HG02642 (cell line): Measurements from ENCODE around the gene HS2ST1.
"Not testable (repeated sequence)": the region's sequence is repeated elsewhere in the genome, so short reads cannot be mapped to it uniquely, and the experiment has no call there.

ENCODE experiments used
- ATAC-seq: cut with Tn5 transposase; IDR thresholded peaks from one replicate; pipeline ENCODE4 v1.9.1; 2021; ENCODE audit warnings: mild to moderate bottlenecking; ENCODE audit not compliant: unreplicated experiment, poor library complexity

Gene HS2ST1

GRCh38 chr1:87000460-87000859 lies 86.0 kb downstream of the HS2ST1 start:
- no peak for ATAC-seq

- no peak for ATAC-seq
Observed at GRCh38 chr1:87004857-87005256, 90.4 kb downstream of the HS2ST1 start.

- ATAC-seq: no peak
Observed at GRCh38 chr1:87007323-87007722, 92.9 kb downstream of the HS2ST1 start.

GRCh38 chr1:87013385-87013784 lies 99.0 kb downstream of the HS2ST1 start:
- ATAC-seq: not testable (repeated sequence)

- ATAC-seq: no peak
Observed at GRCh38 chr1:87017998-87018672, 103.7 kb downstream of the HS2ST1 start.

GRCh38 chr1:87023326-87023725 lies 108.9 kb downstream of the HS2ST1 start:
- ATAC-seq: no peak

- peak; percentile 74 for ATAC-seq
Observed at GRCh38 chr1:87024936-87025540, 110.6 kb downstream of the HS2ST1 start.

GRCh38 chr1:87027561-87027960 lies 113.1 kb downstream of the HS2ST1 start:
- not testable (repeated sequence) for ATAC-seq

- ATAC-seq: no peak
Observed at GRCh38 chr1:87028576-87028975, 114.1 kb downstream of the HS2ST1 start.

GRCh38 chr1:87030740-87031690 lies 116.6 kb downstream of the HS2ST1 start:
- peak; percentile 98 for ATAC-seq

GRCh38 chr1:87034351-87034750 lies 119.9 kb downstream of the HS2ST1 start:
- no peak for ATAC-seq

GRCh38 chr1:87039096-87039495 lies 124.7 kb downstream of the HS2ST1 start:
- ATAC-seq: no peak

GRCh38 chr1:87042111-87042811 lies 127.8 kb downstream of the HS2ST1 start:
- ATAC-seq: no peak

- ATAC-seq: peak; percentile 48
Observed at GRCh38 chr1:87044424-87044823, 130.0 kb downstream of the HS2ST1 start.

- ATAC-seq: peak; percentile 64
Observed at GRCh38 chr1:87044840-87045239, 130.4 kb downstream of the HS2ST1 start.

- ATAC-seq: peak; percentile 62
Observed at GRCh38 chr1:87045761-87046304, 131.4 kb downstream of the HS2ST1 start.

GRCh38 chr1:87046951-87047350 lies 132.5 kb downstream of the HS2ST1 start:
- ATAC-seq: no peak

- ATAC-seq: no peak
Observed at GRCh38 chr1:87048237-87048636, 133.8 kb downstream of the HS2ST1 start.

GRCh38 chr1:87051965-87052364 lies 137.5 kb downstream of the HS2ST1 start:
- ATAC-seq: peak; percentile 67

- ATAC-seq: no peak
Observed at GRCh38 chr1:87052400-87052799, 138.0 kb downstream of the HS2ST1 start.
